ENCODE measurements around the gene HIGD2B. TPM values are rescaled to one million over a fixed set of nuclear protein-coding genes. Genes with fewer than 3 reads are reported as not detected.
"Not testable (repeated sequence)": the region's sequence is repeated elsewhere in the genome, so short reads cannot be mapped to it uniquely, and the experiment has no call there.

The HIGD2B gene
- total RNA-seq, 1 donor from 2014 or later: not detected

- DNase-seq (ENCODE audit: low spot score); ATAC-seq; intact Hi-C loops (cut with DNase I): not testable (repeated sequence)
Measured at GRCh38 chr15:72628249-72629067, 57.5 kb downstream of the HIGD2B start.

GRCh38 chr15:72626153-72626552 lies 59.8 kb downstream of the HIGD2B start:
- ATAC-seq; intact Hi-C loops (cut with DNase I); DNase-seq (ENCODE audit: low spot score): not testable (repeated sequence)

Other genes starting within 250 kb of the HIGD2B start
- 175 TPM for gene ARIH1, start 211.9 kb downstream of the HIGD2B start, total RNA-seq
- not detected for gene GOLGA6B, start 31.5 kb downstream of the HIGD2B start, total RNA-seq
- gene BBS4, start within 50 bp of the HIGD2B start, total RNA-seq: 28.9 TPM
- 50.6 TPM for gene ADPGK, start 97.6 kb upstream of the HIGD2B start, total RNA-seq

Measured in sciatic nerve (tissue), 2 donors.